Measurements from ENCODE around the gene PLEKHM3. TPM values are rescaled to one million over a fixed set of nuclear protein-coding genes. Genes with fewer than 3 reads are reported as not detected.
A peak's percentile ranks its signal among the peaks of the same experiment; 100 is the strongest.

The PLEKHM3 gene
- total and polyA plus RNA-seq, 2 of the 4 experiments (the other 2 are of a cell fraction) = 2.4 to 11.3 TPM

- Histone ChIP-seq H2AK9ac (replicated peaks; ENCODE audit: low read depth, low read length, poor library complexity) (no peak overlapping the region), H3K56ac (ENCODE audit: extremely low read depth, insufficient read depth, low read length) (no peak overlapping the region), H3K79me1 (ENCODE audit: low read depth in 1 of 2, low read length in 2 of 2) (no peaks in the 10 kb centered on the region), H3K4ac (ENCODE audit: low read depth, low read length) (no peak overlapping the region), H4K5ac (ENCODE audit: low read depth, low read length) (no peak overlapping the region), H2BK15ac (ENCODE audit: low read depth, low read length) (no peak overlapping the region), H3K23ac (ENCODE audit: low read depth, low read length) (no peak overlapping the region), H4K20me1 (ENCODE audit: insufficient read depth, low read length) (no peaks in the 10 kb centered on the region; the same call in 1 of the 2 replicates), H3K18ac (ENCODE audit: low read depth, low read length) (no peak overlapping the region), H3K14ac (replicated peaks; ENCODE audit: low read depth, low read length) (no peak overlapping the region), H3K36me3 (ENCODE audit: control insufficient read depth, insufficient read depth, low read length) (peaks cover 5% of the 10 kb centered on the region), H2BK20ac (ENCODE audit: low read depth, low read length) (no peak overlapping the region), H2AFZ (replicated peaks; ENCODE audit: low read length, poor library complexity) (no peak overlapping the region), H3K4me2 (ENCODE audit: low read depth, low read length) (no peak overlapping the region), H2BK120ac (ENCODE audit: low read depth, low read length) (no peak overlapping the region), H3K27me3 (ENCODE audit: control insufficient read depth, insufficient read depth, low read length) (no peaks in the 10 kb centered on the region), H2AK5ac (ENCODE audit: low read depth, low read length) (no peak overlapping the region), H3K9me1 (ENCODE audit: insufficient read depth, low read length) (no peaks in the 10 kb centered on the region; the same call in 1 of the 2 replicates), H3K27ac (ENCODE audit: insufficient read depth, low read length) (no peak overlapping the region), H3K9ac (ENCODE audit: low read depth, low read length) (no peak overlapping the region), H4K91ac (ENCODE audit: insufficient read depth, low read depth, low read length) (no peak overlapping the region), H3K4me3 (ENCODE audit: insufficient read depth, low read depth, low read length) (no peak overlapping the region), H3K4me1 (ENCODE audit: control insufficient read depth, insufficient read depth, low read length) (no peaks in the 10 kb centered on the region), H4K8ac (ENCODE audit: low read depth in 2 of 2, low read length in 2 of 2) (no peak overlapping the region), H3K9me3 (ENCODE audit: control insufficient read depth, insufficient read depth, low read length) (no peaks in the 10 kb centered on the region), H2BK5ac (ENCODE audit: low read depth, low read length, poor library complexity, severe bottlenecking) (no peak overlapping the region)
- intact Hi-C loops (cut with micrococcal nuclease) (no loop called here), in situ Hi-C loops (cut with MboI; ENCODE audit: low sequenced_read_pairs) (no loop called here), dilution Hi-C loops (cut with HindIII; ENCODE audit: low sequenced_read_pairs, unreplicated experiment) (no loop called here)
- WGBS, 2 experiments (ENCODE audit: extremely low coverage in 2 of 2, insufficient read length in 1 of 2) = no CpG with 5 or more reads among the region's 2 CpGs
- BruUV-seq (replicated peaks) = no TSS peak
- ATAC-seq (ENCODE audit: low read depth) (no peak), DNase-seq (no peak)
- ChIA-PET POLR2A (ENCODE audit: unreplicated experiment) (no interaction called here), CTCF (interaction anchor here (0.5 to 1.5 kb wide), 3 partner anchors 65 to 1195 kb away, joined by 4 to 6 read pairs (median 5); no protein-coding TSS in a partner anchor)
- no peak for TF ChIP-seq RFX5 (IDR thresholded peaks at IDR 0.05; ENCODE audit: low read depth, low read length)
- no peak for TF ChIP-seq POLR2A (IDR thresholded peaks at IDR 0.05; ENCODE audit: low read depth, low read length)
- peak; percentile 85 for TF ChIP-seq MAFK (IDR thresholded peaks at IDR 0.05; ENCODE audit: low read depth, low read length)
- no peak for TF ChIP-seq CTCF (conservative IDR thresholded peaks at IDR 0.05; ENCODE audit: low read depth, low read length)
- no peak for TF ChIP-seq BHLHE40 (IDR thresholded peaks at IDR 0.05; ENCODE audit: low read depth, low read length)
- no peak for TF ChIP-seq SMC3 (IDR thresholded peaks at IDR 0.05; ENCODE audit: low read depth, low read length)
- TF ChIP-seq FOS (IDR thresholded peaks at IDR 0.05; ENCODE audit: low read depth, low read length) = no peak
- TF ChIP-seq CHD1 (IDR thresholded peaks at IDR 0.05; ENCODE audit: low read depth, low read length) = no peak
Measured at GRCh38 chr2:207975921-207976320, 49.4 kb downstream of the PLEKHM3 start.

Measured in IMR-90 (cell line).